ENCODE data around the gene IL33. TPM values are rescaled to one million over a fixed set of nuclear protein-coding genes. Genes with fewer than 3 reads are reported as not detected.

Gene IL33
- total and polyA plus RNA-seq, 2 of the 4 experiments (the other 2 are of a cell fraction) = not detected

DNA sequence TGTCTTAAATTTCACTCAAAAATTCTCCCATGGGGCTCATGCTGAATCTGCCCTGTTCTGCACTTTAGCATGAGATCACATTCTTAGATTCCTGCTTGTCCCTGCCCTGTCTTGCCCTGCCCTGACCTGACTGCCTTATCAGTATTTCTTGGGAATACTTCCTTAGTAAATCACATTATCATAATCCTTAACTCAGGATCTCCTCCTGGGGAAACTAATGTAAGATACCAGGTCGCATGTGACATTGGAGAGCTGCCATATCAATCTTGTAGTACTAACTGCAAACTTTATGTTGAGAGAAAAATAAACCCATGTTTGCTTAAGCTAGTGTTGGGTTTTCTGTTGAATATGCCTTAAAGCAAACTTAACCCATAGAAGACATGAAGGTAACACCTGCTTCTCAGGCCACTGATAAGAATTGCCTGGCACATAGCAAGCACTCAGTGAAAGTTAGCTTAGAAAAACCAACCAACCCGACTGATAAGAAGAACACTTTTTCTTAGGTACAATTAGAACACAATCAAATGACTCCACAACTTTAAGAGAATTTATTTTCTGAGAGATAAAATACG is 53.3 kb downstream of the IL33 start:
- ChIA-PET CTCF (no interaction called here), POLR2A (ENCODE audit: unreplicated experiment) (no interaction called here)
- DNase-seq (no peak), ATAC-seq (ENCODE audit: low read depth) (no peak)
- H3K4ac ChIP-seq (ENCODE audit: low read depth, low read length) = no peak overlapping the region
- in situ Hi-C loops (cut with MboI; ENCODE audit: low sequenced_read_pairs) (no loop called here), intact Hi-C loops (cut with micrococcal nuclease) (no loop called here), dilution Hi-C loops (cut with HindIII; ENCODE audit: low sequenced_read_pairs, unreplicated experiment) (no loop called here)
- H3K9ac ChIP-seq (ENCODE audit: low read depth, low read length) = no peak overlapping the region
- H4K5ac ChIP-seq (ENCODE audit: low read depth, low read length) = no peak overlapping the region
- no peak overlapping the region for H3K56ac ChIP-seq (ENCODE audit: extremely low read depth, insufficient read depth, low read length)
- TF ChIP-seq FOS (IDR thresholded peaks at IDR 0.05; ENCODE audit: low read depth, low read length) (no peak), RCOR1 (IDR thresholded peaks at IDR 0.05; ENCODE audit: insufficient replicate concordance, low read length) (no peak), POLR2A (IDR thresholded peaks at IDR 0.05; ENCODE audit: low read depth, low read length) (no peak), CEBPB (IDR thresholded peaks at IDR 0.05; ENCODE audit: low read depth, low read length) (no peak), RFX5 (IDR thresholded peaks at IDR 0.05; ENCODE audit: low read depth, low read length) (no peak), BHLHE40 (IDR thresholded peaks at IDR 0.05; ENCODE audit: low read depth, low read length) (no peak), MAZ (IDR thresholded peaks at IDR 0.05; ENCODE audit: borderline replicate concordance, low read depth, low read length) (no peak)
- peaks cover 4% of the 10 kb centered on the region; the same call in 1 of the 2 replicates for H3K4me1 ChIP-seq (ENCODE audit: control insufficient read depth, insufficient read depth, low read length)
- no peak overlapping the region for H2BK20ac ChIP-seq (ENCODE audit: low read depth, low read length)
- no peak overlapping the region for H2BK120ac ChIP-seq (ENCODE audit: low read depth, low read length)
- H3K36me3 ChIP-seq (ENCODE audit: control insufficient read depth, insufficient read depth, low read length) = no peaks in the 10 kb centered on the region
- no peak overlapping the region for H3K18ac ChIP-seq (ENCODE audit: low read depth, low read length)
- no peak overlapping the region for H2AK9ac ChIP-seq (replicated peaks; ENCODE audit: low read depth, low read length, poor library complexity)
- H3K9me3 ChIP-seq (ENCODE audit: control insufficient read depth, insufficient read depth, low read length) = no peaks in the 10 kb centered on the region
- no peak overlapping the region for H3K4me2 ChIP-seq (ENCODE audit: low read depth, low read length)
- H2AK5ac ChIP-seq (ENCODE audit: low read depth, low read length) = no peak overlapping the region
- no peak overlapping the region for H2AFZ ChIP-seq (replicated peaks; ENCODE audit: low read length, poor library complexity)
- H4K8ac ChIP-seq (ENCODE audit: low read depth in 2 of 2, low read length in 2 of 2) = no peak overlapping the region
- H3K9me1 ChIP-seq (ENCODE audit: insufficient read depth, low read length) = no peaks in the 10 kb centered on the region
- no peaks in the 10 kb centered on the region for H4K20me1 ChIP-seq (ENCODE audit: insufficient read depth, low read length)
- no TSS peak for BruUV-seq (replicated peaks)
- H3K14ac ChIP-seq (replicated peaks; ENCODE audit: low read depth, low read length) = no peak overlapping the region
- peaks cover 12% of the 10 kb centered on the region for H3K27me3 ChIP-seq (ENCODE audit: control insufficient read depth, insufficient read depth, low read length)
- H4K91ac ChIP-seq (ENCODE audit: insufficient read depth, low read depth, low read length) = no peak overlapping the region
- no peaks in the 10 kb centered on the region for H3K79me1 ChIP-seq (ENCODE audit: low read depth in 1 of 2, low read length in 2 of 2)
- no peak overlapping the region for H2BK15ac ChIP-seq (ENCODE audit: low read depth, low read length)
- no peak overlapping the region for H3K27ac ChIP-seq (ENCODE audit: insufficient read depth, low read length)
- no peak overlapping the region for H3K4me3 ChIP-seq (ENCODE audit: insufficient read depth, low read depth, low read length)
- no peak overlapping the region for H3K23ac ChIP-seq (ENCODE audit: low read depth, low read length)
- no CpG with 5 or more reads among the region's 3 CpGs for WGBS, 2 experiments (ENCODE audit: extremely low coverage in 2 of 2, insufficient read length in 1 of 2)
- H2BK5ac ChIP-seq (ENCODE audit: low read depth, low read length, poor library complexity, severe bottlenecking) = no peak overlapping the region

All from IMR-90 (cell line).